ENCODE data around the gene HIPK2.

Gene HIPK2

GRCh38 chr7:139522830-139523198 is 255.0 kb downstream of the HIPK2 start:
- H3K4me3 ChIP-seq (ENCODE audit: low read length) = no peak overlapping the region
- H3K36me3 ChIP-seq (ENCODE audit: control insufficient read depth, insufficient read depth, low read length, severe bottlenecking) = no peaks in the 10 kb centered on the region
- H3K9me3 ChIP-seq (ENCODE audit: control insufficient read depth, low read length) = peaks cover 3% of the 10 kb centered on the region
- H3K9ac ChIP-seq (ENCODE audit: low read length) = no peak overlapping the region
- no peaks in the 10 kb centered on the region for H3K4me1 ChIP-seq (ENCODE audit: control insufficient read depth, insufficient read depth, low read length)
- H3K27me3 ChIP-seq (replicated peaks; ENCODE audit: control insufficient read depth, insufficient read depth, low read length) = peaks cover 25% of the 10 kb centered on the region
- DNase-seq (ENCODE audit: low read depth) = no peak

GRCh38 chr7:139521439-139521838 is 256.4 kb downstream of the HIPK2 start:
- Histone ChIP-seq H3K36me3 (ENCODE audit: control insufficient read depth, insufficient read depth, low read length, severe bottlenecking) (no peaks in the 10 kb centered on the region), H3K4me1 (ENCODE audit: control insufficient read depth, insufficient read depth, low read length) (no peaks in the 10 kb centered on the region), H3K4me3 (ENCODE audit: low read length) (no peak overlapping the region), H3K9ac (ENCODE audit: low read length) (no peak overlapping the region), H3K27me3 (replicated peaks; ENCODE audit: control insufficient read depth, insufficient read depth, low read length) (peaks cover 25% of the 10 kb centered on the region), H3K9me3 (ENCODE audit: control insufficient read depth, low read length) (peaks cover 3% of the 10 kb centered on the region)
- no peak for DNase-seq (ENCODE audit: low read depth)

- Histone ChIP-seq H3K9ac (ENCODE audit: low read length) (no peak overlapping the region), H3K4me1 (ENCODE audit: control insufficient read depth, insufficient read depth, low read length) (no peaks in the 10 kb centered on the region), H3K36me3 (ENCODE audit: control insufficient read depth, insufficient read depth, low read length, severe bottlenecking) (no peaks in the 10 kb centered on the region), H3K4me3 (ENCODE audit: low read length) (no peak overlapping the region), H3K9me3 (ENCODE audit: control insufficient read depth, low read length) (no peaks in the 10 kb centered on the region), H3K27me3 (replicated peaks; ENCODE audit: control insufficient read depth, insufficient read depth, low read length) (peaks cover 16% of the 10 kb centered on the region)
- DNase-seq (ENCODE audit: low read depth) = no peak
These were observed 262.5 kb downstream of the HIPK2 start for GRCh38 chr7:139515266-139515665.
